SK-N-SH (cell line): Measurements from ENCODE around the gene GAGE10. TPM values are rescaled to one million over a fixed set of nuclear protein-coding genes. Genes with fewer than 3 reads are reported as not detected.
A peak's percentile ranks its signal among the peaks of the same experiment; 100 is the strongest.

Source experiments
- CTCF ChIA-PET: fragments of 300-600, 350-600 bp; formaldehyde crosslinking; extraction: SDS; loops from one replicate; lab custom pipeline; 2021; lab: Yijun Ruan, JAX
- POLR2A ChIA-PET: fragments of 350-600 bp; sonication (Branson Sonifier 250); formaldehyde crosslinking; extraction: SDS; loops from one replicate; lab custom pipeline; 2020; ENCODE audit warnings: antibody characterized with exemption, inconsistent platforms; lab: Yijun Ruan, JAX
- DNase-seq: peaks from one replicate; pipeline ENCODE4 v3.0.0; 2012
- H2AFZ ChIP-seq: fragments of 200-600 bp; sonication (generic); 2 replicates; pipeline ENCODE4 v1.8.1; 2016; ENCODE audit warnings: antibody characterized with exemption, mild to moderate bottlenecking, low read depth
- H3F3A ChIP-seq: fragments of 200-600 bp; sonication (generic); replicated peaks from 2 replicates; pipeline ENCODE3; 2016; ENCODE audit warnings: antibody characterized with exemption, mild to moderate bottlenecking; ENCODE audit not compliant: insufficient read depth
- H3K27ac ChIP-seq, 2 experiments: fragments of 200-500 bp in 1 of 2; fragments of 200-600 bp in 1 of 2; sonication (Bioruptor generic) in 1 of 2; sonication (generic), shearing (Covaris generic) in 1 of 2; 2 replicates each; pipeline versions ENCODE4 v1.5.1 to v1.6.1; 2014 to 2016; ENCODE audit warnings: low read depth in 2 of 2, inconsistent platforms in 1 of 2, low read length in 1 of 2, mild to moderate bottlenecking in 1 of 2, mixed read lengths in 1 of 2
- H3K27me3 ChIP-seq: fragments of 200-600 bp; sonication (generic), shearing (Covaris generic); 2 replicates; pipeline ENCODE4 v1.6.1; 2016; ENCODE audit warnings: mixed run types; ENCODE audit not compliant: insufficient read depth
- H3K36me3 ChIP-seq, 2 experiments: fragments of 200-500 bp in 1 of 2; fragments of 200-600 bp in 1 of 2; sonication (Bioruptor generic) in 1 of 2; sonication (generic) in 1 of 2; replicated peaks in 1 of 2; 2 replicates each; pipeline versions ENCODE3 to v1.5.1; 2014 to 2016; ENCODE audit warnings: low read length in 1 of 2, mild to moderate bottlenecking in 1 of 2; ENCODE audit not compliant: insufficient read depth in 2 of 2, control insufficient read depth in 1 of 2
- H3K4me1 ChIP-seq, 2 experiments: fragments of 200-500 bp in 1 of 2; fragments of 200-600 bp in 1 of 2; sonication (Bioruptor generic) in 1 of 2; sonication (generic), shearing (Covaris generic) in 1 of 2; 2 replicates each; pipeline versions ENCODE4 v1.5.1 to v1.6.1; 2014 to 2016; ENCODE audit warnings: low read depth in 1 of 2, low read length in 1 of 2, mixed run types in 1 of 2; ENCODE audit not compliant: insufficient read depth in 2 of 2, control insufficient read depth in 1 of 2
- H3K4me2 ChIP-seq: fragments of 200-600 bp; sonication (generic), shearing (Covaris generic); 2 replicates; pipeline ENCODE4 v1.6.1; 2017; ENCODE audit warnings: mixed run types
- H3K4me3 ChIP-seq, 2 experiments: fragments of 200-500 bp in 1 of 2; fragments of 200-600 bp in 1 of 2; sonication (Bioruptor generic) in 1 of 2; sonication (generic), shearing (Covaris generic) in 1 of 2; 2 replicates each; pipeline versions ENCODE4 v1.5.1 to v1.8.1; 2014 to 2016; ENCODE audit warnings: low read depth in 2 of 2, inconsistent platforms in 1 of 2, low read length in 1 of 2, mild to moderate bottlenecking in 1 of 2, mixed read lengths in 1 of 2, moderate library complexity in 1 of 2
- H3K79me2 ChIP-seq: fragments of 200-600 bp; sonication (generic); 2 replicates; pipeline ENCODE4 v1.8.1; 2017; ENCODE audit warnings: mild to moderate bottlenecking; ENCODE audit not compliant: insufficient read depth
- H3K9ac ChIP-seq: fragments of 200-600 bp; sonication (generic); 2 replicates; pipeline ENCODE4 v1.6.1; 2017; ENCODE audit warnings: mixed run types
- H3K9me2 ChIP-seq: fragments of 200-600 bp; sonication (generic); 2 replicates; pipeline ENCODE4 v1.6.1; 2017; ENCODE audit warnings: mixed run types
- H3K9me3 ChIP-seq: fragments of 200-600 bp; sonication (generic); 2 replicates; pipeline ENCODE4 v1.6.1; 2017; ENCODE audit warnings: mixed run types, mild to moderate bottlenecking, moderate library complexity
- H4K20me1 ChIP-seq: fragments of 200-600 bp; sonication (generic); 2 replicates; pipeline ENCODE4 v1.6.1; 2017; ENCODE audit warnings: mild to moderate bottlenecking, mixed run types; ENCODE audit not compliant: insufficient read depth
- CHD2 ChIP-seq: fragments of 150-350 bp; IDR thresholded peaks from 2 replicates; pipeline ENCODE4 v1.6.1; 2018; ENCODE audit warnings: low read length; ENCODE audit not compliant: partially characterized antibody
- CTCF ChIP-seq: fragments of 200-600 bp; sonication (generic); IDR thresholded peaks from 2 replicates; pipeline ENCODE4 v1.6.1; 2017; ENCODE audit warnings: antibody characterized with exemption, mild to moderate bottlenecking, moderate library complexity
- ELF1 ChIP-seq: IDR thresholded peaks from 2 replicates; pipeline ENCODE4 v1.4.0; 2012
- FOSL2 ChIP-seq: IDR thresholded peaks from 2 replicates; pipeline ENCODE4 v1.4.0; 2012; ENCODE audit warnings: low read depth, mild to moderate bottlenecking, moderate library complexity, borderline replicate concordance
- FOXJ3 ChIP-seq: sonication (generic); formaldehyde crosslinking; IDR thresholded peaks from 2 replicates; pipeline ENCODE4 v1.5.1; 2020; ENCODE audit warnings: mild to moderate bottlenecking, missing genetic modification reagents
- PBX3 ChIP-seq: IDR thresholded peaks from 2 replicates; pipeline ENCODE4; 2012
- RCOR1 ChIP-seq: fragments of 150-350 bp; IDR thresholded peaks from 2 replicates; pipeline ENCODE4 v1.6.1; 2017; ENCODE audit warnings: antibody characterized with exemption, low read length
- RFX5 ChIP-seq: IDR thresholded peaks from 2 replicates; pipeline ENCODE4 v1.6.1; 2012; ENCODE audit warnings: mild to moderate bottlenecking, improper control_type of control experiment, low read length
- RXRA ChIP-seq: IDR thresholded peaks from 2 replicates; pipeline ENCODE4 v1.4.0; 2012; ENCODE audit warnings: low read depth, mild to moderate bottlenecking, borderline replicate concordance
- SMC3 ChIP-seq: IDR thresholded peaks from 2 replicates; pipeline ENCODE4 v1.6.1; 2012; ENCODE audit warnings: low read depth, low read length, improper control_type of control experiment
- TAF1 ChIP-seq: IDR thresholded peaks from 2 replicates; pipeline ENCODE4 v1.6.1; 2012; ENCODE audit warnings: low read depth, mild to moderate bottlenecking, low read length, moderate library complexity, borderline replicate concordance
- USF2 ChIP-seq: fragments of 150-350 bp; IDR thresholded peaks from 2 replicates; pipeline ENCODE4 v1.6.1; 2017; ENCODE audit warnings: antibody characterized with exemption, low read length, low read depth, borderline replicate concordance
- WGBS: methylation state at CpG from one replicate; pipeline ENCODE4 v1.1.6; 2017; ENCODE audit warnings: low lambda C conversion rate; 5-methylcytosine and 5-hydroxymethylcytosine counted together
- polyA plus RNA-seq, 3 experiments: library from polyadenylated mRNA; depleted of rRNA; stranded (reverse); fragments of >200 nt; gene quantifications; 2 replicates each; pipeline ENCODE4 v1.2.3, GENCODE V29; 2012

The GAGE10 gene
- polyA plus RNA-seq, 1 of the 3 experiments (the other 2 are of a cell fraction): not detected

- DNase-seq: no peak
- peak overlapping the region; percentile 9 to 64; a peak in 3 of 4 replicates for H3K4me3 ChIP-seq
These were observed 5.3 kb downstream of the GAGE10 start for GRCh38 chrX:49308604-49309269.

More at GRCh38 chrX:49308604-49309269, 5.3 kb downstream of the GAGE10 start:
- no peaks in the 10 kb centered on the region for H3K9me3 ChIP-seq
- no peak overlapping the region for H3K9ac ChIP-seq
- TF ChIP-seq FOSL2 (no peak), TAF1 (no peak), CHD2 (no peak), PBX3 (no peak), RXRA (no peak), ELF1 (no peak), SMC3 (no peak), RFX5 (no peak), RCOR1 (no peak), CTCF (no peak), FOXJ3 (CRISPR knock-in tag) (no peak), USF2 (no peak)
- peak overlapping the region; percentile 78 for H3K4me2 ChIP-seq
- H4K20me1 ChIP-seq: no peaks in the 10 kb centered on the region
- H3F3A ChIP-seq: no peaks in the 10 kb centered on the region
- H3K27ac ChIP-seq: no peak overlapping the region
- H3K9me2 ChIP-seq: no peaks in the 10 kb centered on the region
- H3K27me3 ChIP-seq: peaks cover 52% of the 10 kb centered on the region
- peak overlapping the region; percentile 77; the same call in 1 of the 2 replicates for H2AFZ ChIP-seq
- CTCF ChIA-PET: interaction anchor here (2.3 kb wide), 1 partner anchor 17 kb away, joined by 9 read pairs; no protein-coding TSS in a partner anchor
- H3K4me1 ChIP-seq: no peaks in the 10 kb centered on the region; a peak in 1 of 4 replicates
- no peaks in the 10 kb centered on the region for H3K36me3 ChIP-seq
- POLR2A ChIA-PET: no interaction called here
- 35% methylated on average over 15 of the region's 15 CpGs for WGBS
- no peaks in the 10 kb centered on the region for H3K79me2 ChIP-seq
